Measurements from ENCODE around the gene DRICH1.
"Not testable (repeated sequence)": the region's sequence is repeated elsewhere in the genome, so short reads cannot be mapped to it uniquely, and the experiment has no call there.

DRICH1 gene

DNA sequence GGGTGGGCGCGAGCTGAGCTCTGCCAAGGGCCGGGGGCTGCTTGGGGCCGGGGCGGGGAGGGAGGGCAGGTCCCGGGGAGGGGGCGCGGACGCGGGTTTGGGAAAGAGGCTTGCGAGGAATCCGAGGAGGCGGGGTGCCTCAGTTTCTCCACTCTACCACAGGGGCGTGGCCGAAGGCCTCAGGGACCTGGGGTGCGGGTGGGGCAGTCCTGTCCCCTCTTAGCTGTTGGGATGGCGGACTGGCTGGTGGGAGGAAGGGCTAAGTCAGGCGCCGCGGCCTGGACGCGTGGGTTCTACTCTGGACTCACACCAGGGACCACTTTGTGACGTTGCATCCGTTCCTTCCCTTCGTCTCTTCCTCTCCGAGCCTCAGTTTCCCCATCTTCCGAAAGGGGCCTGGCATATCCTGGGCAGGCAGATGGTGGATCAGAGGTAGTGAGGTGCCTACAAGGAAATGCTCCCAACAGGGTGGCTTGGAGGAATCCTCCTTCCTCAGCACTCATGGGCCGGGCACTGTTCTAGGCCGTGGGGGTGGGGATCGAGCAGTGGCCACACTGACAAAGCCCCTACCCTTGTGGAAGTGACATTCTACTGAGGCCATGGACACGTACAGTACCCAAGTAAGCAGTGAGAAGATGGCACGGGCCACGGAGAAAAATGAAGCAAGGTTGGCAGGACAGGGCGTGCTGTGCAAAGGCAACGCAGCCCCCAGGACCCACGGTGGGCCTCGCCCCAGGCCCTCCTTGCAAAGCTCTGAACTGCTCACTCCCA is 65.2 kb downstream of the DRICH1 start:
- no peak for DNase-seq (ENCODE audit: low spot score)

DNA sequence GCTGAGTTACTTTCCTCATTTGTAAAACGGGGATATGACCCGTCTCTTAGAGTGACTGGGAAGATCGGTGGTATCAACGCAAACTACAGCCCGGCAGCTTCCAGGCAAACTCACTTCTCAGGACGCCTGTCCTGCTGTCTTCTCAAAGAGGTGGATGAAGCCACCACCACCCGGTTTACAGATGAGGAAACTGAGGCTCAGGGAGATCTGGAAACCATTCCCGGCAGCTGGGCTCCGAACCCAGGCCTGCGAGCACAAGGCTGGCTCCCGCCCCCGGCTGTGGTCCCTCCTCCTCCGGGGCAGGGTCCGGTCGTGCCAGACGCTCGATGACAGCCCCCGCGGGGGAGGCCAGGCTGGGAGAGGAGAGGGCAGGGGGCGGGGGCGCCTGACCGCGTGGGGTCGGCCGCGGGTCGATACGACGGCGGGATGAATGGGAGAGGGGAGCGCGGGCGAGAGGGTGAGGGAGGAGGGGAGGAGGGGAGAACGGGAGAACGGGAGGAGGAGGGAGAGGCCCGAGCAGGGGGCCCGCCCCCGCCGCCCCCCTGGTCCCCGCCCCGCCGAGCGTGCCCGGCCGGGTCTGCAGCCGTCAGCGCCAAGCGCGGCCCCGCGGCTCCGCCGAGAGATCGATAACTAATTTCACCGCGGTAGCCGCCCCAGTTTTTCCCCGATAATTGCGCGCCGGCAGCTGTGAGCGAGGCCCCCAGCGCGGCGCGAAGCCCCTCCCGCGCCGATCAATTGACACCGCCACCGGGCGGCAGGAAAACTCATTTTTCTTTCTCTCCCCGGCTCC is 66.0 kb downstream of the DRICH1 start:
- DNase-seq (ENCODE audit: low spot score), result peak; percentile 79

- DNase-seq (ENCODE audit: low spot score), result peak; percentile 68
Observed at GRCh38 chr22:23565305-23565914, 66.7 kb downstream of the DRICH1 start.

DNA sequence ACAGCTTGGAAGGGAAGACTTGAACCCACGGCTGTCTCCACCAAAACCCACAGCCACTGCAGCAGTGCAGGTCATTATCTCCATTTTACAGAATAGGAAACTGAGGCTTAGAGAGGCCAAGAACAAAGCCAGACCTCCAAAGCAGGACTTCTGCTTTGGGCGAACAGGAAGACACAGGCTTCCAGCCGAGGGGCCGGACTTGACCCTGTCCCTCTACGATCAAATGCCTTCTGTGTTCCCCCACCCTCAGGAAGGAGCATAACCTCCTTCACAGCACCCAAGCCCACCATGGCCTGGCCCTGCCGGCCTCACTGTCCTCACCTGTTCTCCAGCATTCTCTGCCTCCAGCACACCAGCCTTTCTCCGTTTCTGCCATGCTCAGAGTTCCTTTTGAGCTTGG is 67.8 kb downstream of the DRICH1 start:
- no peak for DNase-seq (ENCODE audit: low spot score)

GRCh38 chr22:23563111-23563510 is 69.0 kb downstream of the DRICH1 start:
- no peak for DNase-seq (ENCODE audit: low spot score)

DNA sequence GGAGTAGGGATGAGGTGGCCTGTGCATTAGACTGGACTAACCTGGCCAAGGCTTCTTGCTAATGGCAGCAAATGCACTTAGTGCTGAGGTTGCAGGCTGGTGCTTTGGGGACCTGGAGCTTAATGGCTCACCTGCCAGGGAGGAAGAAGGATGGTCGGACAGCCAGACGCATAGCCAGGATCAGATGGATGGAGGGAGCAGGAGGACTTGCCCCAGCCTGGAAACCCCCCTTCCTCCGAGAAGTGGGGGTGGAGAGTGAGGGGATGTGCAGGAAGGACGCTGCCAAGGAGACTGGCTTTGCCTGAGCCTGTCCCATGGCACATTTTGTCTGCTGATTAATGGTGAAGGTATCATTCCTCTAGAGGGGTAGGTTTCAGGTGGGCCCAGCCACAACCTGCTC is 69.9 kb downstream of the DRICH1 start:
- DNase-seq (ENCODE audit: low spot score), result no peak

- DNase-seq (ENCODE audit: low spot score), result not testable (repeated sequence)
Observed at GRCh38 chr22:23561025-23561510, 71.1 kb downstream of the DRICH1 start.

GRCh38 chr22:23560215-23560614 is 71.9 kb downstream of the DRICH1 start:
- DNase-seq (ENCODE audit: low spot score), result not testable (repeated sequence)

Measured in HuH-7 (cell line).